Globus pallidus (tissue), 1 donor: Measurements from ENCODE around the gene ZGRF1.
"Not testable (repeated sequence)": the region's sequence is repeated elsewhere in the genome, so short reads cannot be mapped to it uniquely, and the experiment has no call there.

Experiments used
- DNase-seq: peaks from one replicate; pipeline ENCODE4 v3.0.0-alpha.2; 2015; ENCODE audit warnings: low spot score

Gene ZGRF1

GRCh38 chr4:112557676-112558411, 78.9 kb downstream of the ZGRF1 start:
- no peak for DNase-seq

GRCh38 chr4:112554271-112554670, 82.4 kb downstream of the ZGRF1 start:
- DNase-seq: not testable (repeated sequence)

GRCh38 chr4:112552668-112553067, 84.0 kb downstream of the ZGRF1 start:
- DNase-seq: no peak

GRCh38 chr4:112550728-112551127, 86.0 kb downstream of the ZGRF1 start:
- DNase-seq: no peak

GRCh38 chr4:112546476-112546875, 90.2 kb downstream of the ZGRF1 start:
- no peak for DNase-seq

- DNase-seq: no peak
These were observed 91.4 kb downstream of the ZGRF1 start for GRCh38 chr4:112545346-112545745.

GRCh38 chr4:112540695-112541094, 96.0 kb downstream of the ZGRF1 start:
- DNase-seq: no peak

GRCh38 chr4:112536123-112536522, 100.6 kb downstream of the ZGRF1 start:
- DNase-seq: no peak

- DNase-seq: no peak
These were observed 104.4 kb downstream of the ZGRF1 start for GRCh38 chr4:112532267-112532666.

GRCh38 chr4:112531146-112531545, 105.6 kb downstream of the ZGRF1 start:
- DNase-seq: no peak

- no peak for DNase-seq
These were observed 110.6 kb downstream of the ZGRF1 start for GRCh38 chr4:112526061-112526460.

- no peak for DNase-seq
These were observed 112.8 kb downstream of the ZGRF1 start for GRCh38 chr4:112523764-112524505.

GRCh38 chr4:112523008-112523721, 113.5 kb downstream of the ZGRF1 start:
- DNase-seq: no peak

GRCh38 chr4:112522431-112522830, 114.3 kb downstream of the ZGRF1 start:
- DNase-seq: not testable (repeated sequence)

GRCh38 chr4:112521123-112522023, 115.3 kb downstream of the ZGRF1 start:
- no peak for DNase-seq

- DNase-seq: no peak
These were observed 116.0 kb downstream of the ZGRF1 start for GRCh38 chr4:112520598-112521122.

GRCh38 chr4:112519689-112520597, 116.8 kb downstream of the ZGRF1 start:
- DNase-seq: no peak

GRCh38 chr4:112518675-112519074, 118.0 kb downstream of the ZGRF1 start:
- no peak for DNase-seq

- no peak for DNase-seq
These were observed 118.8 kb downstream of the ZGRF1 start for GRCh38 chr4:112517911-112518310.

- DNase-seq: no peak
These were observed 119.6 kb downstream of the ZGRF1 start for GRCh38 chr4:112517067-112517634.
